Medulla oblongata (tissue), 1 donor: Measurements from ENCODE around the gene EARS2.

Experiments used
- DNase-seq: peaks from one replicate; pipeline ENCODE4 v3.0.0-alpha.2; 2015; ENCODE audit errors: extremely low spot score

The EARS2 gene

GRCh38 chr16:23482778-23483177 lies 74.4 kb downstream of the EARS2 start:
- no peak for DNase-seq

- DNase-seq = no peak
These were observed 76.9 kb downstream of the EARS2 start for GRCh38 chr16:23480257-23480656.

- DNase-seq = no peak
These were observed 78.0 kb downstream of the EARS2 start for GRCh38 chr16:23479138-23479537.

- DNase-seq = no peak
These were observed 78.6 kb downstream of the EARS2 start for GRCh38 chr16:23478566-23478965.

- no peak for DNase-seq
These were observed 80.9 kb downstream of the EARS2 start for GRCh38 chr16:23476289-23476688.
